AG04450 (cell line): Measurements from ENCODE around the gene ATP2B2. TPM values are rescaled to one million over a fixed set of nuclear protein-coding genes. Genes with fewer than 3 reads are reported as not detected.

Source experiments
- CTCF ChIA-PET: fragments of 300-600, 350-600 bp; formaldehyde crosslinking; extraction: SDS; loops from one replicate; lab custom pipeline; 2022; ENCODE audit warnings: antibody characterized with exemption, inconsistent platforms; lab: Charles Lee
- POLR2A ChIA-PET: fragments of 350-600 bp; formaldehyde crosslinking; extraction: SDS; loops from one replicate; lab custom pipeline; 2021; ENCODE audit warnings: antibody characterized with exemption, inconsistent platforms; lab: Yijun Ruan, JAX
- DNase-seq: peaks from one replicate; pipeline ENCODE4 v3.0.0-alpha.2; 2011; ENCODE audit warnings: low read depth, low spot score
- H3K27ac ChIP-seq: one replicate; pipeline ENCODE4 v1.5.1; 2012; ENCODE audit warnings: low read depth, low read length, control low read depth
- H3K27me3 ChIP-seq: one replicate; pipeline ENCODE4 v1.6.0; 2012; ENCODE audit warnings: low read length; ENCODE audit not compliant: control insufficient read depth, insufficient read depth
- H3K4me3 ChIP-seq: 2 replicates; pipeline ENCODE4 v1.5.1; 2011; ENCODE audit warnings: mild to moderate bottlenecking, low read depth, low read length, control low read depth
- H3K9me3 ChIP-seq: 2 replicates; pipeline ENCODE4 v1.5.1; 2012; ENCODE audit warnings: low read length; ENCODE audit not compliant: control insufficient read depth, insufficient read depth
- CTCF ChIP-seq: IDR thresholded peaks from 2 replicates; pipeline ENCODE4 v1.5.1; 2011; ENCODE audit warnings: low read depth, low read length, control low read depth, inconsistent platforms
- polyA plus RNA-seq: library from polyadenylated mRNA; depleted of rRNA; stranded (reverse); fragments of >200 nt; gene quantifications from 2 replicates; pipeline ENCODE4 v1.2.3, GENCODE V29; 2011

The ATP2B2 gene
- polyA plus RNA-seq, 1 experiment: 0.01 TPM

DNA sequence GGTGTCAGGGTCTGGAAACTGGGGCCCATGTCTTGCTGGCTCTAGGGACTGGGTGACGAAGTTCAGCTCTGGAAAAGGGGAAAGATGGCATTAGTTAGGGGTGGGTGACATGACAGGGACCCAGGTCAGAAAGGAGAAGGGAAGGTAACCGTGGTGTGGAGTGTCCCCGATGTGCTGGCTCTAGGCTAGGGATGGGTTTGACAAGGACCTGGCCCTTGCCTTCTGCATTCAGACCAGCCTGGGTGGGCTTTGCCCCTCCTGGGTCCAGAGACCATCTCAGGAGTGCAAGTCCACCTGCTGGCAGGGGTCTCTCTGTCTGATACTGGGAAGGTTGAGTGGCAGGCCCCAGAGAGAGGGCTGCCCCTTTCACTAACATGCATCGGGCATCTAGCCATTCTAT is 28.7 kb upstream of the ATP2B2 start:
- Histone ChIP-seq H3K4me3 (no peak overlapping the region), H3K27ac (no peak overlapping the region), H3K9me3 (no peaks in the 10 kb centered on the region), H3K27me3 (peaks cover 4% of the 10 kb centered on the region)
- POLR2A ChIA-PET: no interaction called here
- no peak for DNase-seq
- CTCF ChIA-PET: no interaction called here
- no peak for TF ChIP-seq CTCF

GRCh38 chr3:10533737-10534023 is 28.3 kb upstream of the ATP2B2 start:
- Histone ChIP-seq H3K9me3 (no peaks in the 10 kb centered on the region), H3K4me3 (no peak overlapping the region), H3K27me3 (peaks cover 6% of the 10 kb centered on the region), H3K27ac (no peak overlapping the region)
- ChIA-PET CTCF (no interaction called here), POLR2A (no interaction called here)
- no peak for TF ChIP-seq CTCF
- no peak for DNase-seq

DNA sequence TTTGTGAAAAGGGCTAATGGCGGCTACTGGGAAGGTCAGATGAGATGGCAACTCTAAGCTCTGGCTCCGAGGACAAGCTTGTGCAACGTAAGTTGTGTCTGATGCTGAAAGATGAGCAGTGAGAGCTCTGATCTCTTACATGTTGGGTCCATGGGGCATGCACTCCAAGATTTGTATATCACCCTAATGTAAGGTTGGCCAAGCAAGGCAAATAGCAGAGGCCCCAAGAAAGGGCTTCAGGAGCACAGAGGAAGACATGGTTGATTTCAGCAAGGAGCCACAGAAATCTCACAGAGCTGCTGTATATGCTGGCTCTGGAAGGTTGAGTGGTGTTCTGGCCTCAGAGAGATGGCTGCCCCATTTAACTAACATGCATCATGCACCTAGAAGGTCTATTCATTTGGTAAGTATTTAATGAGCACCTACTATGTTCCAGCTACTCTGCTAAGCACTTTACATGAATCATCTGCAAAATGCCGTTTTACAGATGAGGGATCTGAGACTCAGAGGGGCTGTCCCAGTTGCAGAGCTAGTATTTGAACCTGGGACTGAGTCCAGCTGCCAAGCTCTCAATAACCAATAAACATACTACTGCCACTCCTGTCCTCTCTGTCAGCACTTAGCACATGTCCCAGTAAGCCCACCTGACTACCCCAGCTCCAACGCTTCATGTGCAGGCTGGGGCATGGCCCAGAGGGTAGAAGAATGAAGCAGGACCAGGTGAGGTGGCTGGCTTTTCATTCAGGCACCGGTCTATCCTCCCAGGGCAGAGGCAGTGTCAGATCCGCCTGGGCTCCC is 27.8 kb upstream of the ATP2B2 start:
- TF ChIP-seq CTCF: no peak
- Histone ChIP-seq H3K9me3 (no peaks in the 10 kb centered on the region), H3K27me3 (peaks cover 6% of the 10 kb centered on the region), H3K27ac (no peak overlapping the region), H3K4me3 (no peak overlapping the region)
- CTCF ChIA-PET: no interaction called here
- POLR2A ChIA-PET: no interaction called here
- DNase-seq: no peak

GRCh38 chr3:10531031-10531430 is 25.6 kb upstream of the ATP2B2 start:
- no peak for DNase-seq
- H3K27me3 ChIP-seq: peaks cover 15% of the 10 kb centered on the region
- H3K27ac ChIP-seq: no peak overlapping the region
- ChIA-PET CTCF (no interaction called here), POLR2A (no interaction called here)
- H3K4me3 ChIP-seq: no peak overlapping the region
- H3K9me3 ChIP-seq: no peaks in the 10 kb centered on the region
- no peak for TF ChIP-seq CTCF

DNA sequence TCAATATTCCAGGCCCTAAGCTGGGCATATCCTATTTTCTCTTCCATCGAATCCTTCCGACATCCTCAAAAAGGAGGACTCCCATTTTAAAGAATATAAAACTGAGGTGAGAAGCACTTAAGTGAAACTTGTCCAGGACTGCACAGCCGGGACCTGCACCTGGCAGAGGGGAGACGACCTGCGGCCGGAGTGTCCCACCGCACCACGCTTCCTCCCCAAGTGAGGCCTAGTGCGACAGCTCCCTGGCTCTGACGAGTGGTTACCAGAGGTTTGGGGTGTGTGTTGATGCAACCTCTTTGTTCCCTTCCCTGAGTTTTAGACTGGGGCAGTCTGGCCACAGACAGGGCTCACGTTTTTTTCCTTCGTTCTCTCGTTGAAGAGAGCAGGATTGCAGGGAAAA is 24.9 kb upstream of the ATP2B2 start:
- peaks cover 15% of the 10 kb centered on the region for H3K27me3 ChIP-seq
- H3K27ac ChIP-seq: no peak overlapping the region
- CTCF ChIA-PET: interaction anchor here (0.9 kb wide), 1 partner anchor 186 kb away, joined by 3 read pairs; no protein-coding TSS in a partner anchor
- H3K4me3 ChIP-seq: no peak overlapping the region
- POLR2A ChIA-PET: no interaction called here
- H3K9me3 ChIP-seq: no peaks in the 10 kb centered on the region
- DNase-seq: no peak
- no peak for TF ChIP-seq CTCF
